Stimulated activated CD4-positive, alpha-beta T cell treated with anti-CD3 and anti-CD28 coated beads, TNF-alpha, amount 100 ng/mL, for 24 hours (primary cell): ENCODE measurements around the gene TMEM128.
"Not testable (repeated sequence)": the region's sequence is repeated elsewhere in the genome, so short reads cannot be mapped to it uniquely, and the experiment has no call there.

Source experiments
- DNase-seq, 3 experiments: peaks; one replicate each; pipeline ENCODE4 v3.0.0-alpha.2; 2020; ENCODE audit warnings: low read depth in 3 of 3

The TMEM128 gene

DNA sequence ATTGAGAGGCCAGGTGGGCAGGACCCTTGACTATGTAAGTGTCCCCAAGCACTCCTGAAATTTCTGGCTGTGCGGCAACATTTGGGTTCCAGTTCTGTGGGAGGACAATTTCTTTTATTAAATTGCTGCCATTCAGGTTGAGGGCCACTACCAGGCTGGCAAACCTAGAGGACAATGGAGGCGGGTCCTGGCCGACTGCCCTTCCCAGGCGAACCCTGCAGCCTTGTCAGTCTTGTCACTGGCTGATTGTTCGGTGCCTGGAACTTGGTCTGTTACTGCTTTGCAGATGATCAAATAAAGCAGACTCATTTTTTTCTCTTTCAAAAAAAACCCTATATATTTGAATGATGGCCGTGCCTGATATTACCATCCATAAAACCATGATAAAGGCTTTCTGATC, 6.6 kb upstream of the TMEM128 start:
- no peak for DNase-seq

DNA sequence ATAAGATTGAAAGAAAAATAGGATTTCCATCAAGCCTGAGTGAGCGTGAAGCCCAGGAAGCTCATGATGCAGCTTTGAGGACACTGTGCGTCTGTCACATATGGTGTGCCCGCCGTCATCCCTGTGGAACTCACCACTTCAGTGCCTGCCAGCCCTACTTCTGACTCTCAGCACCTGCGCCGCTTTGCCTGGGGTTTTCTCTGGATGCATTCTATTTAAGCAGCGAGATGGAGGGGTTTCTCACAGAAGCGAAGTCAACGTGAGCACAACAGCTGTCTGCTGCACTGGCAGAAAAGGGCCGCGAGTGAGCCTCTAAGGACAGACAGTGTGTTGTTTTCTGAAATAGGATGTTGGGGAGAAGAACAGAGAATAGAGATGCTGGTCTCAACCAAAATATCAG, 6.2 kb upstream of the TMEM128 start:
- no peak for DNase-seq

DNA sequence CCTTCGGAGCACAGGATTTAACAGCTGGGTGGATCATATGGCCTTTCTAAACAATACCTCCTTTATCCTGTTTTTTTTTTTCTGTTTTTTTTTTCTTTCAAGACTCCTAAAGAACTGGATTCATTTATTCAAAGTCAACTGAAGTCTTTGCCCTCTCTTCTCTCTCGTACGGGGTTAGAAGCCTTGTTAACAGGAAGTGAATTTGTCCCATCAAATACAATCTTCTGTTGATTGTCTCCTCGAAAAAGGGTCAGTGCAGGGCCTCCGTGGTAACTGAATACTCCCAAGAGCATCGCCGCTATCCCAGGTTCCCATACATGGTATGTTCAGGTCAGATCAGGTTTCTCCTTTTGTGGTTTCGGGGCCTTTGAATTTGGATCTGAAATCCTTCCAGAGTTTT, 1.8 kb upstream of the TMEM128 start:
- no peak for DNase-seq

DNA sequence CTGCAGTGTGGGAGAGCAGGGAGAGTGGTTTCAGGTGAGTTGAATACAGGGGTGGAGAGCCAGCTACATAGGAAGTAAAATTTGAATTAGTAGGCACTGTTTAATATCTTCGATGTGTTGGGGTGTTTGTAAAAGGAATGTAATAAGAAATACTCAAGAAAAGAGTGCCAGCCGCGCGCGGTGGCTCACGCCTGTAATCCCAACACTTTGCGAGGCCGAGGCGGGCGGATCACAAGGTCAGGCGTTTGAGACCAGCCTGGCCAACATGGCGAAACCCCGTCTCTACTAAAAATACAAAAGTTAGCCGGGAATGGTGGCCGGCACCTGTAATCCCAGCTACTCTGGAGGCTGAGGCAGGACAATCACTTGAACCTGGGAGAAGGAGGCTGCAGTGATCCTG, 1.3 kb upstream of the TMEM128 start:
- DNase-seq = not testable (repeated sequence)

DNA sequence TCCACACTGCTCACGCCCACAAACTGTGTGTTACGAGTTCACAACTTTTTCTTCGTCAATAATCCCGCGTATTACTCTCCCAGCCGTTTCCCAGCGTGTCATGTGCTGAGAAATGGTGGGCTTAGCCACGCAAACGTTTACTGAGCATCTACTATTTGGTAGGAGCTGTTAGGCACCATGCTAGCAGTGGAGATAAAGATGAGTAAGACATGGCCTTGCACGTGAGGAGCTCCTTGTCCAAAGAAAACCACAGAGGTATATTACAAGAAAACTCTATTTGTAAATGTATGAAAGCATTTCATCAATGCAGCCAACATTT, 821 bp upstream of the TMEM128 start:
- no peak for DNase-seq

DNA sequence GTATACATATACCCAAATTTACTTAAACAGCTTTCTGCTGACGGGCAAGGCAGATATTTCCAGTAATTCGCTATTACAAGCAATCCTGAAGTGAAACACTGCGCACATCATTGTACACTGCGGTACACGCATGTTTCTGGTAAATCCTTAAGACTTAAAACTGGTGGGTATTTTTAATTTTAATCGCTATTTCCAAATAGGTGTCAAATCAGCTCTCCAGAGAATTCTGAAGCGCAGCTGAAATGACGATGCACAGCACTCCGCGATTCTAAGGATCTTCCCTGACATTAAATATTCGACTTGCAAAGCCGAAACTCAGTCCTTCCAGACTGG, 361 bp downstream of the TMEM128 start:
- DNase-seq = no peak

DNA sequence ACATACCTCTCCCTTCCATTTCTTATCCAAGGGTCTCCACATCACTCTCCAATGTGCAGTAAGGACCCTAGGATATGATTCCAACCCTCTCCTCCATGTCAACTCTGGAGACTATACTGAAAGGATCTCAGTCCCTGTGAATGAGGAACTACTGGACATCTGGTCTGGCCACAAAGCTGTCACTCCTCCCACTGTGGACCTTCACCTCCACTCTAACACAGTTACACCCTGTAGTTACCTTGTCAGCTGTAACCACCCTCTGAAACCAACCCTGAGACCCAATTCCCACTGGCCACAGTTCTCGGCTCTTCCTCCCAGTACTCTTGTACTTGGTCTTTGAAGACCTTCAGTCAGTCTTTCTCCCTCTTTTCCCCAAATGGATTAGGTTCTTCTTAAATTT, 2.9 kb downstream of the TMEM128 start:
- DNase-seq = no peak

DNA sequence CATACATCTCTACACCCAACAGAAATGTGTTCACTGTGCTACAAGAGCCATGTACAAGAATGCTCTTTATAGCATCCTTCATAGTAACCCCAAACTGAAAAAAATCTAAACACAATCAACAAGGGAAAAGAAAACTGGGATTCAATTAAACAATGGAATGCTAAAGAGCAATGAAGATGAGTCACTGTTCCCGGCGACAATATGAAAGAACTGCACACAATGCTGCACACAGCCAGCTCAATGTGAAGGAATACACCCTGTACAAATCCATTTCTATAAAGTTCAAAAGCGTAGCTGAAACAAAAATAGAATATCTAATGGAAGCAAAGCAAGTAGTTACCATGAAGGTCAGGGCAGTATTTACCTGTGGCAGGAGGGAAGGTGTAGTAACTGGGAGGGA, 8.5 kb downstream of the TMEM128 start:
- DNase-seq = not testable (repeated sequence)

DNA sequence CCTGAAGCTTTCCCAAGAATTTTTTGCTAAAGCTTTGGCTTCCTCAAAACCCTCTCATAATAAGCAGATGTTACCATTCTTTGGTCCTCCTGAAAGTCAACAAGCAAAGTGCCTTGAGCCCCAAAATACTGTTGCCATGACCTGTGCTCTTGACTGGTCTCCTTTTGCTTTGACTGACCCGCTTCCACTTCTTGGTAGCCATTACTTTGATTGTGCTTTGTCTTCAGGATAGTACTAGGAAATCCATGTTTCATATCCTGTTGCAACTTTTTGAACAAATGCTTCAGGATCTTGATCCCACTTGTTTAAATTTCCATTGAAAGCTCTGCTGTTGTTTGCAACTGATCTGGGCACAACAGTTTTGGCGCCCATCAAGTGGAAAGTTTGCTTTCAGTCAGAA, 14.4 kb downstream of the TMEM128 start:
- DNase-seq = no peak

DNA sequence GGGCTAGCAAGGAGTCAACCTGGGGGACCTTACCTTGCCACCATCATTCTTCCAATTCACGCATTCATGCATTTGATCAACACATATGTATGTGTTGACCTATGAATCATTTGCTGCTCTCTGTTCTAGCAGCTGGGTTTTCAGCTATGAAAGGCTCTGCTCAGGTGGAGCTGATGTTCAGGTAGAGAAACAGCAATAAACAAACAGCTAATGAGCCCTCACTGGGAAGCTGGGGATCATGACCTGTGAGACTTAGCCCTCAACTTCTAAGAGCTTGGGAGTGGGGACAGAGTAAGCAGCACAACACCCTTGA, 19.7 kb downstream of the TMEM128 start:
- DNase-seq = no peak

DNA sequence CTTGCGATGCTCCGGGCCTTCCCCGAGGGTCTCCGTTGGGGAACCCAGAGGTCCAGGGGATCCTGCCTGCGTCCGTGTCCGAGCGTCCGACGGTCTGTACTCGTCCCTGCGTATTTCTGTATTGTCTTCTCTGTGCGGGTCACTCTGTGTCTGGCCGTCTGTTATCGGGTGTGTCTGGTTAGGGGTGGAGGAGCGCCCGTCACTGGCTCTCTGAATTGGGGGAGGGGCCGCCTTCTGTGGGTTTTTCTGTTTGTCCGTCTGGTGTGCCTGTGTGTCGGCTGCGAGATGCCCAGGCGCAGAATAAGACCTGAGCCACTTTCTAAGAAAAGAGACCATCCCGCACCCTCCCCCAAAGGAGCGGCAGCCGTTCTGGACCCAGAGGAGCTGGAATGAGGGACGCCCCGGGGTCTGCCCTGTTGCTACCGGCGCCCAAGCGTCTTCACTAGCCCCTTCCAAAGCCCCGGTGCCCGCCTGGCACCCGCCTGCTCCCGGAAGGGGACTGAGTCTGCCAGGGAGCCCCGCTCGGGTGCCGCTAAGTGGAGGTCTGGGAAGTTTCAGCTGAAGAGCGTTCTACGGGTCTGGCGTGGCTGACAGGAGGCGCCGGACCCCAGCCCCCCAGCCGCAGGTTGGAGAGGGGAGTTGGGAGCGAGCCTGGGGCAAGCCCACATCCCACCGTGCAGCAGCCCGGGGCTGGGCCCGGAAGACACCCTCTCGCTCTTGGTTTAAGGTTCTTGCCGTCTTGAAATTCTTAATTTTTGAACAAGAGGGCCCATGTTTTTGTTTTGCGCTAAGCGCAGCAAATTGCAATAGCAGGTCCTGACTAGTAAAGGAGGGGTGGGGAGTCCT, 20.3 kb downstream of the TMEM128 start:
- no peak for DNase-seq

DNA sequence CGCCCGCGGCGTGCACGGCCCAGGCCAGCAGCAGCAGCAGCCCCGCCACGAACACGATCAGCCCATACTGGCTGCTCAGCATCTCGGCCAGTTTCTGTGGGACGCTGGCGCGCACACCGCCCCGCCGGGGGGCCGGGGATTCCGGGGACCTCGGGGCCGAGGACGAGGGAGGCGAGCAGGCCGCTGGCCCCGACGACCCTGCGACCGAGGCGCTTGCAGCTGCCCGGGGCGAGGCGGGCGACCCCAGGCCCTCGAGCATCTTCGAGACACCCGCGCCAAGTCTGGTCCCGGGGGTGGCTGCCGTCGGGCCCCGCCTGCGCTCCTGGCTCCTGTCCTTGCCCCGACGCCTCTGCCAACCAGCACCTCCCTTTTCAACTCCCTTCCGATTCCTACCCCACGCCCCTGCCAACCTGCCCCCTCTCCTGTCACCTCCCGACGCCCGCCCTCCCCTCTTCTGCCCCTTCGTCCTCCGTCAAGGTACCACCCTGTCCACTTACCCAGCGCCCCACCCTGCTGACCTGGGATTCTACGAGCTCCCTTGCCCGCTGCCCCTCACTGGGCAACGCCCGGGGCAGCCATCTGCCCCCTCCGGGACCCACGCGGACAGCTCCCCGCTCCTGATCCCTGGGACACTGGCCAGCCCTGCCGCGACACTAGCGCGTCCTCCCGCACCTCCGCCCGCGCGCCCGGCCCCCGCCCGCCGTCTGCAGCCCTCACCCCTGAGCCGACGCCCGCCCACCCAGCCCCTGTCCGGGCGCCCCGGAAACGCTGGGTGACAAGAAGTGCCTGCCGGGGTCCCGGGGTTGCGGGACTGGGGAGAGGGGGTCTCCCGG, 21.2 kb downstream of the TMEM128 start, which contains the start of gene OTOP1:
TSS of gene OTOP1 (minus strand) at position 324 of the 833 bp plus-strand sequence. CDS start at position 259, 65 bp downstream.
- DNase-seq = no peak

DNA sequence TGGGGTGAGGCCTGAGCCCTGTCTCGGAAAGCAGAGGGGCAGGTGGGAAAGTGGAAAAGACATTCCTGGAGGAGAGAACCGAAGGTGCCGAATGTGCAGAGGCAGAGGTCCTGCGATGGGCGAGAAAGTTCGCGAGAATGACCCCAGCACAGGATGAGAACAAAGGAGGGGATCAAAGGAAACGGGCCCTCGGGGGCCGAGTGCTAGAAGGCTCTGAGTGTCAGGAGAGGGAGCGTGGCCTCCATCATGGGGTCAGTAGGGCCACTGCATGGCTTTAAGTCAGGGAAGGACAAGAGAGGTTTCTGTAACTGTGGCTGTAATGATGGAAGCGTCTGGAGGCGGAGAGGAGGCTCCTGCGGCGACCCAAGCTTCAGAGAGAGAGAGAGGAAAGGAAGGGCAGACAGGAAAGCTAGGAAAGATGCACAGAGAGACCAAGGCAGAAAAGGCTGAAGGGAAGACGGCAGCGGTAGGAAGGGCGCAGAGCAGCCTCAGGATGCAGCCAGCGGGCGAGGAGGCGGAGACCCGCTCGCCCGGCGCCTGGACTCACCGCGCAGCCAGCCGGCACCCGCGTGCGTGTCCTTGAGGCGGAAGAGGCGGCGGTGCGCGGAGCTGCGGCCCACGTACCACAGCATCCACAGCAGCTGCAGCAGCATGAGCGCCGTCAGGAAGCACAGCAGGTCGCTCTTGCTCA, 22.0 kb downstream of the TMEM128 start:
- no peak for DNase-seq

DNA sequence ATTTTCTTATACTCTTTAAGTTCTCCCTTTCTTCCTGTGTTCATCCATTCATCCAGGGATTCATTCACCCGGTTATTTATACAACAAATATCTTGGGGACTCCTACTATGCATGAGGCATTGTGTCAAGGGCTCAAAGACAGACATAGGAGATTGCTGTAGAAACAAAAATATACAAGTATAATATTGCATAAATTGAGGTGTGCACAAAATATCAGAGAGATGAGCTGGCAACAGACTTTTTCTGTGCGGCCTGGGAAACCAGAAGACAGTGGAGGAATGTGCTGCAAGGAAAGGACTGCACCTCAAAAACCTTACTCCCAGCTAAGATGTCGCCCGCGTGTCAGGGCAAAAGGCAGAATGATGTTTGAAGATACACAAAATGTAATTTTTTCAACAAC, 30.9 kb downstream of the TMEM128 start:
- DNase-seq = no peak

DNA sequence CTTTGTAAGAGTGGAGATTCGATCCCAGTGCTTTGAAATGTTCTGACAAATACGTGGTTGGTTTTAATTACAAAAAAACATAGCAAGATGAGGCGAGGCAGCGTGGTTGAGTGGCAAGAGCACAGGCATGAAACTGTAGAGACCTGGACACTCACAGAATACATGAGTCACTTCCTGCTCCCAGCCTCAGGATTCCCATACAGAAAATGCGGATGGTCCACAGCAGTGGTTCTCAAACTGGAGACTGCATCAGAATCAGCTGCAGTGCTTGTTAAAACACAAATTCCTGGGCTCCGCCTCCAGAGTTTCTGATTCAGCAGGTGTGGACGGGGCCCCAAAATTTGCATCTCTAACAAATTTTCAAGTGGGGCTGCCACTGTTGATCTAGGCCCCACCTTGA, 31.4 kb downstream of the TMEM128 start:
- no peak for DNase-seq

DNA sequence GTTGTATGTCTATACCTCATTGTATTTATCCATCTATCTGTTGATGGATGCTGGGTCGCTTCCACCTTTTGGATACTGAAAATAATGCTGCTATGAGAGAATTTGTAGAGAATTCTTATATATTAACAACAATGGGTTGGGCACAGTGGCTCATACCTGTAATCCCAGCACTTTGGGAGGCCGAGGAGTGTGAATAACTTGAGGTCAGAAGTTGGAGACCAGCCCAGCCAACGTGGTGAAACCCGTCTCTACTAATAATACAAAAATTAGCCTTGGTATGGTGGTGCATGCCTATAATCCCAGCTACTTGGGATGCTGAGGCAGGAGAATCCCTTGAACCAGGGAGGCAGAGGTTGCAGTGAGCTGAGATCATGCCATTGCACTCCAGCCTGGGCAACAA, 34.3 kb downstream of the TMEM128 start:
- not testable (repeated sequence) for DNase-seq

DNA sequence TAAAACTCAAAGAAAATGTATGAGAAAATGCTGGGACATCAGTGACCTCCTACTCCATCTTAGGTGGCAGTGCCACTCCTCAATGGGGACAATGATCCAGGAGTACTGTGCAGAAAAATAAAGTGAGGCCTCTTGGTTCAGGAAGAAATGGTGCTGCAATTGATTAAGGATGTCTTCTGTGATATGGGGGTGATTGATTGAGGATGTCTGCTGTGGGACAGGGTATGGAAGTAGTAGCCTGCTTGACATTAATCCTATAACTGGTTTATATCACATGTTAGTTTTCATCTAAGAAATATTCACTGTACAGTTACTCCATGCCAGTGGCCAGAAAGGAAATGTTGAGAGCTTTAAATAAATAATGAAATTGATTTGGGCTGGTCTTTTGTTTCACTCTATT, 41.8 kb downstream of the TMEM128 start:
- DNase-seq = no peak

DNA sequence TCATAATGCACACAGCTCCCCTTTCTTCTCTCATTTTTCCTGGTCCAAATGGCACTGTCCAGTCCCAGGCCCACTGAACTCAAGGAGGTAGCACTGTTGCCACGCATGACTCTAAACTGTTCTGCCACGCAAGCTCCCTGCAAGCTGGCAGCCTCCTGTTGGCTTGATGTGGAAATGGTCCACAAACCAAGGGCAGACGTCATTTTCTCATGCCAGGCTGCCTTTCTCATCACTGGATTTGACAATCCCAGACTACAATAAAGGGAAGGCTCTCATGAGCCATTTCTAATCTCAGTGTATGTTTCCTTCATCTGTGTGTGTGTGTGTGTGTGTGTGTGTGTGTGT, 43.6 kb downstream of the TMEM128 start:
- no peak for DNase-seq

DNA sequence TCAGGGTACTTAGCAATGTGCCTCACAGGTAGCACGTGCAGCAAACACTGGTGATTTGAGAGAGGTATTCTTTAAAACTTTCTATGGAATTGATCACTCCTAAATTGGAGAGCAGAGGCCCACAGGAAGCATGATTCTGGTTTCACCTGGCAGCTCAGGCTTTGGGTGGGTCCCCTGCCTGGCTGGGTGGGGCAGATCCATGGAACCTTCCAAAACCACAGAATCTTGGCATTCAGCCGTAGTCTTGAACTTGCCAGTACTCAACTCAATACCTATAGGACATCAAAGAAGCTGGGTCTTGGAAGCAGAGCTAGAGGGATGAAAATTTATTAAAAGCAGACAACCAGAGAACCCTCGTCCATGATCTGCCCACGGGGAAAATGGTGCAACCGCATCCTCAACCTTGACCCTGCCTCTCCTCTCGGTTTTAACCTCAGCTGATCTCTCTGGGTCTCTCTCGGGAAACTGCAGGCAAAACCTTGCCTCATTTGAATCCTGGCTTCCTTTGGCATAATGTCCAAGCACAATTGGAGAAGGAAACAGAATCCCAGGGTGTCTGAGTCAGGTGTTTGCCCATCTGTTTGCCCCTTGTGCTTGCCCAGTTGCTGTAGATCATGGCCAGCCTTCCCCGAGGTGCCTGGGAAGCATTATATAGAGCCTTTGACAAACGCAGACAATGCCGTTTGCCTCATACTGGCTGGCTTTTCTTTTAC, 44.2 kb downstream of the TMEM128 start:
- no peak for DNase-seq

DNA sequence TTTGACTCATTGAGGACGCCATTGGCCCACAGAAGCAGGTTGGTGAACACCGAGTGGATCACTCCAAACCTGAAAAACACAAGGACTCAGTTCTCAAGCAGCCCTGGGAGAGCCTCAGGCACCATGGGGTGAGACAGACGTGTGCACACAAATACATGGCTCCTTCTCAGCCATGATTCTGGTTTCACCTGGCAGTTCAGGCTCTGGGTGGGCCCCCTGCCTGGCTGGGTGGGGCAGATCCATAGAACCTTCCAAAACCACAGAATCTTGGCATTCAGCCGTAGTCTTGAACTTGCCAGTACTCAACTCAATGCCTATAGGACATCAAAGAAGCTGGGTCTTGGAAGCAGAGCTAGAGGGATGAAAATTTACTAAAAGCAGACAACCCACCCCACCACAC, 45.5 kb downstream of the TMEM128 start:
- DNase-seq = no peak

DNA sequence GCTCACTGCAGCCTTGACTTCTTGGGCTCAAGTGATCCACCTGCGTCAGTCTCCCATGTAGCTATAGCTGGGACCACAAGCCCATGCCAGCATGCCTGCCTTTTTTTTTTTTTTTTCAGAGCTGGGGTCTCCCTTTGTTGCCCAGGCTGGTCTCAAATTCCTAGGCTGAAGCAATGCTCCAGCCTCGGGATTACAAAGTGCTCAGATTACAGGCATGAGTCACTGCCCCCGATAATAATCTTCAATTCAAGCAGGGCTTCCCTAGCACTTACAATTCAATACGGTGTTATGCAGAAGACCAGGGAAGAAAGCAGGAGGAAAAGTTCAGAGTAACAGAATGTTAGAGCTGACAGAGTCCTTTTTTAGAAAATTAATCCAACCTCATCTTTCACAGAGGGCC, 47.4 kb downstream of the TMEM128 start:
- no peak for DNase-seq

DNA sequence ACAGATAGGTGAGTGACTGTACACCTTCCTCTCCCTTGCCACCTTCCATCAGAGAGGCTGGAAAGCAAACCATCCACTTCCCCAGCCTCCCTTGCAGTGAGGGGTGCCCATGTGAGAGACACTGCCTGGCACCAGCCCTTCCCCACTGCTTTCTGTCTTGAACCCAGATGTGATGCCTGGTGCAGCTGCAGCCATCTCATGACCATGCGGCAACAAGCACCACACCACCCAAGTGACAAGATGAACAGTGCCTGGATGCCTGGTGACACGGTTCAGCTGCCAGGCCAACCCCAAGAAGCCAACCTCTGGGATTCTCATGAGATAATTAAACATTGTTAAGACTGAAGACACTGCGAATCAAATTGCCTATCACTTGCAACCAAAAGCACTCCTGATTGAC, 52.7 kb downstream of the TMEM128 start:
- DNase-seq = no peak
